ENCODE results near the gene ELMO1.

DNA sequence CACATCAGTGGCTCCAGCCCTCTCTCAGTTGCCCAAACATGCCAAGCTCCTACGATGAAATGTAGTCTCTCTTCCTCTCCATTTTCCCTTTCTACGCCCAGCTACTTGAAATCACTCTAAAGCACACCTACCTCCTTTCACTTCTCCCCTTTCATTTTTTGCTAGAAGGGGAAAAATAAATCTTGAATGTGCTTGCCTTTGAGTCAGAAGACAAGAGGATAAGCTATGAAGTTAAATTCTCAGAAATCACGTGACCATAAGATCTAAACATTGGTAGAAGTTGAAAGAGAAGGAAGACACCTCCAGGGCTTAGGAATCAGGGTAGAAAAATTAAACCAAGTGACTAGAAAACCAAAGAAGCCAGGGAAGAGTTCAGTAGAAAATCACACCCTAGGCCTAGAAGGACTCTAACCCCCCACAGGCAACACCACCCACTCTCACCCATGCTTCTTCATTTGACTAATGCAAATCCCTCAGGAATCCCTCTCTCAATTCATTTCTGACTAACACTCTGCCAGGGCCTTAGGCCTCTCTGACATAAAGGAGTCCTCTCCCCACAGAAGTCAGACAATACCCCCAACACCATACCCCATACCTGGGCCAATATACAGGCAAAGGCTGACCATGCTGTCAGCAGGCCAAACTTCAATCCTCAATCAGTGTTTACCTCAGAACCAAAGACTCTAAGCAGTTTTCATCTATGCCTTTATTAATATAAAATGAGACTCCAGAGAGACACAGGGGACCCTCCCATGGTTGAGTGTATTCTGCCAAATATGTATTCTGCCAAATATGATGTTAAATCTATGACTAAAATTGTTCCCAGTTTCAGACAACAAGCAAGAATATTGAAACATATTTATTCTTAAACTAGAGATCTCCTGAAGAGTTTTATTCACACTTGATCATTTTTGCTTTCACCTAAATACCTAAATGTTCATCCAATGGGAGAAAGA is 84.8 kb downstream of the ELMO1 start:
- TF ChIP-seq CTCF (IDR thresholded peaks at IDR 0.05) (no peak), ZFX (IDR thresholded peaks at IDR 0.05; ENCODE audit: borderline replicate concordance) (no peak)

Data from 22Rv1 (cell line).